Esophagus muscularis mucosa (tissue), 3 donors: Measurements from ENCODE around the gene HERPUD1.

Experiments used
- POLR2A ChIP-seq: fragments of 450-650 bp; IDR thresholded peaks from one replicate; pipeline ENCODE4 v1.6.1; 2017; ENCODE audit warnings: antibody characterized with exemption, moderate library complexity, mild to moderate bottlenecking, low read depth
- TF ChIP-seq, protein P1 (sequence below), 3 experiments: fragments of 200-600 bp in 2 of 3; fragments of 450-650 bp in 1 of 3; sonication (generic) in 2 of 3; IDR thresholded peaks; one replicate each; pipeline ENCODE4 v1.5.1; 2017 to 2019; ENCODE audit warnings: antibody characterized with exemption in 3 of 3, mild to moderate bottlenecking in 2 of 3, moderate library complexity in 1 of 3

DNA sequence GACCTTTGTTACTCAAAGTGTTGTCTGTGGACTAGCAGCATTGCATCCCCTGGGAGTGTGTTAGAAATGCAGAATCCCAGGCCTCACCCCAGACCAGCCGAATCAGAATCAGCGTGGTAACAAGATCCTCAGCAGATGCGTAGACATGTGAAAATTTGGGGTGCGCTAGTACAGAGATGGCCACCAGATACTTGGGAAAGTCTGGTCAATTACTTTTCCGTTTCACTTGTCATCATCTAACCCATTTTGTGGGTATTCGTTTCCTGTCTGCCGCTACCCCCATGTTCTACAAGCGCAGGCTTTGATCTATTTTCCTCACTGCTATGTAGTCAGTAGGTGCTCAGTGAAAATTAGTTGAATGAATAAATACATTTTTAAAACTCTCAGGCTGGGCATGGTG, 33.1 kb upstream of the HERPUD1 start:
- TF ChIP-seq, protein P1, sequence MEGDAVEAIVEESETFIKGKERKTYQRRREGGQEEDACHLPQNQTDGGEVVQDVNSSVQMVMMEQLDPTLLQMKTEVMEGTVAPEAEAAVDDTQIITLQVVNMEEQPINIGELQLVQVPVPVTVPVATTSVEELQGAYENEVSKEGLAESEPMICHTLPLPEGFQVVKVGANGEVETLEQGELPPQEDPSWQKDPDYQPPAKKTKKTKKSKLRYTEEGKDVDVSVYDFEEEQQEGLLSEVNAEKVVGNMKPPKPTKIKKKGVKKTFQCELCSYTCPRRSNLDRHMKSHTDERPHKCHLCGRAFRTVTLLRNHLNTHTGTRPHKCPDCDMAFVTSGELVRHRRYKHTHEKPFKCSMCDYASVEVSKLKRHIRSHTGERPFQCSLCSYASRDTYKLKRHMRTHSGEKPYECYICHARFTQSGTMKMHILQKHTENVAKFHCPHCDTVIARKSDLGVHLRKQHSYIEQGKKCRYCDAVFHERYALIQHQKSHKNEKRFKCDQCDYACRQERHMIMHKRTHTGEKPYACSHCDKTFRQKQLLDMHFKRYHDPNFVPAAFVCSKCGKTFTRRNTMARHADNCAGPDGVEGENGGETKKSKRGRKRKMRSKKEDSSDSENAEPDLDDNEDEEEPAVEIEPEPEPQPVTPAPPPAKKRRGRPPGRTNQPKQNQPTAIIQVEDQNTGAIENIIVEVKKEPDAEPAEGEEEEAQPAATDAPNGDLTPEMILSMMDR (IDR thresholded peaks at IDR 0.05) = no peak
- TF ChIP-seq POLR2A = no peak
